Renal cortex interstitium (tissue), 11 donors: ENCODE measurements around the gene ACTC1. TPM values are rescaled to one million over a fixed set of nuclear protein-coding genes. Genes with fewer than 3 reads are reported as not detected.
A peak's percentile ranks its signal among the peaks of the same experiment; 100 is the strongest.

Experiments
- DNase-seq, 11 donors: peaks; one replicate each; pipeline ENCODE4 v3.0.0-alpha.2; 2013; ENCODE audit warnings: low read depth in 9 of 11, low spot score in 4 of 11; ENCODE audit errors: extremely low read depth in 1 of 11
- polyA plus RNA-seq, 3 donors: library from polyadenylated mRNA; unstranded; fragments of 120-200 nt; gene quantifications; one replicate each; pipeline ENCODE4 v1.2.1, GENCODE V29; 2013; ENCODE audit not compliant: insufficient read length in 3 of 3

The ACTC1 gene
- polyA plus RNA-seq, 3 donors = 0.90 to 22.0 (median 1.2) TPM

GRCh38 chr15:34804776-34805175 lies 9.4 kb upstream of the ACTC1 start:
- DNase-seq = no peak

GRCh38 chr15:34804113-34804512 lies 8.8 kb upstream of the ACTC1 start:
- no peak for DNase-seq

- no peak for DNase-seq
These were observed 7.7 kb upstream of the ACTC1 start for GRCh38 chr15:34802803-34803750.

GRCh38 chr15:34802371-34802770 lies 7.0 kb upstream of the ACTC1 start:
- DNase-seq = no peak

GRCh38 chr15:34799149-34800101 lies 4.1 kb upstream of the ACTC1 start:
- peak in 3 of 11 donors; percentile 25 to 42 (median 35) for DNase-seq

GRCh38 chr15:34796847-34797435 lies 1.6 kb upstream of the ACTC1 start:
- no peak for DNase-seq

- DNase-seq = no peak
These were observed 651 bp downstream of the ACTC1 start for GRCh38 chr15:34794590-34795206.

GRCh38 chr15:34793901-34794300 lies 1.4 kb downstream of the ACTC1 start:
- DNase-seq = no peak

- DNase-seq = no peak
These were observed 2.3 kb downstream of the ACTC1 start for GRCh38 chr15:34793071-34793470.

- DNase-seq = no peak
These were observed 3.6 kb downstream of the ACTC1 start for GRCh38 chr15:34791701-34792100.

GRCh38 chr15:34790121-34790520 lies 5.2 kb downstream of the ACTC1 start:
- DNase-seq = no peak

GRCh38 chr15:34789326-34789725 lies 6.0 kb downstream of the ACTC1 start:
- DNase-seq = no peak

- DNase-seq = no peak
These were observed 9.1 kb downstream of the ACTC1 start for GRCh38 chr15:34786206-34786605.

- DNase-seq = no peak
These were observed 11.4 kb downstream of the ACTC1 start for GRCh38 chr15:34783991-34784390.

GRCh38 chr15:34783431-34783830 lies 11.9 kb downstream of the ACTC1 start:
- no peak for DNase-seq

- no peak for DNase-seq
These were observed 12.4 kb downstream of the ACTC1 start for GRCh38 chr15:34782901-34783300.

- DNase-seq = no peak
These were observed 14.6 kb downstream of the ACTC1 start for GRCh38 chr15:34780725-34781124.

GRCh38 chr15:34776606-34777105 lies 18.7 kb downstream of the ACTC1 start:
- no peak for DNase-seq

GRCh38 chr15:34773917-34774316 lies 21.4 kb downstream of the ACTC1 start:
- no peak for DNase-seq
